GM06990 (cell line): ENCODE measurements around the gene ZNF441.
"Not testable (repeated sequence)": the region's sequence is repeated elsewhere in the genome, so short reads cannot be mapped to it uniquely, and the experiment has no call there.

ENCODE experiments used
- DNase-seq: peaks from one replicate; pipeline ENCODE4 v3.0.0-alpha.2; 2011; ENCODE audit not compliant: insufficient read length; ENCODE audit errors: extremely low read depth
- H3K27me3 ChIP-seq: replicated peaks from 2 replicates; pipeline ENCODE4 v1.6.0; 2011; ENCODE audit warnings: low read length; ENCODE audit not compliant: control insufficient read depth, insufficient read depth
- H3K36me3 ChIP-seq: 2 replicates; pipeline ENCODE4 v1.5.1; 2011; ENCODE audit warnings: low read length; ENCODE audit not compliant: control insufficient read depth, insufficient read depth
- H3K4me3 ChIP-seq: replicated peaks from 2 replicates; pipeline ENCODE4 v1.5.1; 2011; ENCODE audit warnings: low read depth, mild to moderate bottlenecking, control low read depth, low read length
- TF ChIP-seq, protein P1 (sequence below): IDR thresholded peaks from 2 replicates; pipeline ENCODE4 v1.5.1; 2011; ENCODE audit warnings: low read length, control low read depth, mild to moderate bottlenecking, inconsistent platforms; ENCODE audit not compliant: insufficient read depth, poor library complexity, severe bottlenecking

The ZNF441 gene

DNA sequence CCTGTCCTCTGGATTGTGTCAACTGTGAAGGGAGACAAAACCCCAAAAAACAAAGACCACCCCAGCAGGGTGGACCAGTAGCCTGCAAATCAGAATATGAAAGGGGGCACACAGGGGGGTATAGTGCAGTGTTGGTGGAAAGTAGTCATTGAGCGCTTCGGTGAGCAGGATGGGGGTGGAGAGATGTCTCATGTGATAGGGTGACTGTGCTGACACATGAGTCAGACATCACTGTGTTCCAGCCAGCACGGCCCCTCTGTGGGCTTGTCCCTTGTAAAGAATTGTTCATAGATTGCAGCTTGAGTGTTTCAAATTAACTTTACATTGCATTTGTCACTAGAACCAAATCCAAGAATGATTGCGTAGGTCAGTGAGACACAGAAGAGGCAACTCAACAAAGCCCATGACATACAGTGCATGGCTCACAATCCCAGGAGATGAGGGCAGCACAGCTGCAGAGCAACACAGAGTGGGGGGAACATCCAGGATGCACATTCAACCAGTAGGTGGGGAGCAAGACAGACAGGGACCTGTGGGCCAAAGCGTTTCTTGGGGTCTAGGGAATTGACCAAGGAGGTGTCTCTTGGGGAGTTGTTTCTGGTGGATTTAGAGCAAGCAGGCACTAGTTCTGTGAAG is 54.8 kb downstream of the ZNF441 start:
- Histone ChIP-seq H3K36me3 (no peaks in the 10 kb centered on the region; the same call in 1 of the 2 replicates), H3K27me3 (no peaks in the 10 kb centered on the region), H3K4me3 (no peak overlapping the region)
- TF ChIP-seq, protein P1, sequence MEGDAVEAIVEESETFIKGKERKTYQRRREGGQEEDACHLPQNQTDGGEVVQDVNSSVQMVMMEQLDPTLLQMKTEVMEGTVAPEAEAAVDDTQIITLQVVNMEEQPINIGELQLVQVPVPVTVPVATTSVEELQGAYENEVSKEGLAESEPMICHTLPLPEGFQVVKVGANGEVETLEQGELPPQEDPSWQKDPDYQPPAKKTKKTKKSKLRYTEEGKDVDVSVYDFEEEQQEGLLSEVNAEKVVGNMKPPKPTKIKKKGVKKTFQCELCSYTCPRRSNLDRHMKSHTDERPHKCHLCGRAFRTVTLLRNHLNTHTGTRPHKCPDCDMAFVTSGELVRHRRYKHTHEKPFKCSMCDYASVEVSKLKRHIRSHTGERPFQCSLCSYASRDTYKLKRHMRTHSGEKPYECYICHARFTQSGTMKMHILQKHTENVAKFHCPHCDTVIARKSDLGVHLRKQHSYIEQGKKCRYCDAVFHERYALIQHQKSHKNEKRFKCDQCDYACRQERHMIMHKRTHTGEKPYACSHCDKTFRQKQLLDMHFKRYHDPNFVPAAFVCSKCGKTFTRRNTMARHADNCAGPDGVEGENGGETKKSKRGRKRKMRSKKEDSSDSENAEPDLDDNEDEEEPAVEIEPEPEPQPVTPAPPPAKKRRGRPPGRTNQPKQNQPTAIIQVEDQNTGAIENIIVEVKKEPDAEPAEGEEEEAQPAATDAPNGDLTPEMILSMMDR: no peak
- DNase-seq: no peak

DNA sequence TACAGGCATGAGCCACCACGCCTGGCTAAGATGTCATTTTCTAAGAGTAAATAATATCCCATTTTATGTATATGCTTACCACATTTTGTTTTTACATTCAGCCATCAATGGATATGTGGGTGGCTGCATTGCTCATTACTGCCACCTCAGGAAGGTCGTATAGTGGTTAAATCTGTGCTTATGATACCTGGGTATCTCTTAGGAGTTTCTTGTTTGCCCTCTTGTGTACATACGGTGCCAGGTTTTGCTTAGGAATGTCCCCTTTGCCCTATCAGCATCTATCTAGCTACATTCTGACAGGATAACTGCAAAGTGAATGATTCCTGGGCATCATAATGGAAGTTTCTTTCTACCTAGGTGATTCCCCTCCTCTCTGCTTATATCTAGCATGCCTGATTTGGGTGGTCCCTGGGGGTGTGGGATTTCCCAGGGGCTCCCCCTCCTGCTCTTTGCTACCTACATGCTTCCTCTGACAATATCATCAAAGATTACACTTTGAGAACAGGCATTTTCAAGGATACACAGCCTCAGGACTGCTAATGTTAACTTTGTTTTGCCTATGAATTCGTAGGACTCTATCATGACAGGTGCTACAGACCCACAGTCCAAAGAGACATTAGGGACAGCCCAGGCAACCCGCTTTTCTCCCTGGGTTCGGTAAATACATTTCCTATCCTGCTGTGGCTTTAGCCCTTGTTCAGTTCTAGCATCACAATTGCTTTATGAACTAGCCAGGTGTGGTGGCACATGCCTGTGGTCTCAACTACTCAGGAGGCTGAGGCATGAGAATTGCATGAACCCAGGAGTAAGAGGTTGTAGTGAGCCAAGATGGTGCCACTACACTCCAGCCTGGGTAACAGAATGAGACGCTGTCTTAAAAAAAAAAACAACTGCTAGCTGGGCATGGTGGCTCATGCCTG is 62.4 kb downstream of the ZNF441 start:
- not testable (repeated sequence) for H3K36me3 ChIP-seq, H3K4me3 ChIP-seq, DNase-seq, H3K27me3 ChIP-seq

GRCh38 chr19:11832253-11832912 is 65.6 kb downstream of the ZNF441 start:
- TF ChIP-seq, protein P1: no peak
- Histone ChIP-seq H3K4me3 (no peak overlapping the region), H3K36me3 (peaks cover 3% of the 10 kb centered on the region), H3K27me3 (no peaks in the 10 kb centered on the region)
- no peak for DNase-seq

DNA sequence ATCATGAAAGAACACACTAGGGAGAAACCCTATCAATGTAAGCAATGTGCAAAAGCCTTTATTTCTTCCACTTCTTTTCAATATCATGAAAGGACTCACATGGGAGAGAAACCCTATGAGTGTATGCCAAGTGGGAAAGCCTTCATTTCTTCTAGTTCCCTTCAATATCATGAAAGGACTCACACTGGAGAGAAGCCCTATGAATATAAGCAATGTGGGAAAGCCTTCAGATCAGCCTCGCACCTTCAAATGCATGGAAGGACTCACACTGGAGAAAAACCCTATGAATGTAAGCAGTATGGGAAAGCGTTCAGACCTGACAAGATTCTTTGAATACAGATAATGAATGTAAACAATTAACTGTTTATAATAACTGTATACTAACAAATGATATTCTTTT is 66.7 kb downstream of the ZNF441 start:
- Histone ChIP-seq H3K27me3 (no peaks in the 10 kb centered on the region), H3K4me3 (no peak overlapping the region), H3K36me3 (peaks cover 3% of the 10 kb centered on the region)
- no peak for DNase-seq
- TF ChIP-seq, protein P1: no peak
